HL-60 (cell line): ENCODE data around the gene KCNJ1.

Experiments used
- DNase-seq, 2 experiments: peaks; one replicate each; pipeline ENCODE4 v3.0.0-alpha.2; 2010 to 2020; ENCODE audit warnings: low read depth in 1 of 2, low spot score in 1 of 2
- H3K27ac ChIP-seq: fragments of 250-450 bp; sonication (Bioruptor Pico); replicated peaks from 2 replicates; pipeline ENCODE4 v1.5.1; 2020; ENCODE audit warnings: mild to moderate bottlenecking, moderate library complexity
- H3K27me3 ChIP-seq: fragments of 250-450 bp; sonication (Bioruptor Pico); 2 replicates; pipeline ENCODE4 v1.5.1; 2021; ENCODE audit warnings: mild to moderate bottlenecking, moderate library complexity; ENCODE audit not compliant: insufficient read depth, poor library complexity, severe bottlenecking
- H3K4me3 ChIP-seq: replicated peaks from 2 replicates; pipeline ENCODE4 v1.5.1; 2011; ENCODE audit warnings: mild to moderate bottlenecking, control low read depth, low read length; ENCODE audit not compliant: insufficient read depth
- GABPA ChIP-seq: IDR thresholded peaks from 2 replicates; pipeline ENCODE4 v1.6.1; 2012; ENCODE audit warnings: low read depth
- POLR2AphosphoS5 ChIP-seq: IDR thresholded peaks from 2 replicates; pipeline ENCODE4 v1.6.1; 2012; ENCODE audit warnings: low read depth
- SPI1 ChIP-seq: IDR thresholded peaks from 2 replicates; pipeline ENCODE4 v1.6.1; 2012; ENCODE audit warnings: low read depth, mild to moderate bottlenecking, borderline replicate concordance
- TF ChIP-seq, protein P1 (sequence below): IDR thresholded peaks from 2 replicates; pipeline ENCODE4 v1.6.1; 2012; ENCODE audit warnings: low read depth; ENCODE audit not compliant: insufficient replicate concordance
- TF ChIP-seq, protein P2 (sequence below): IDR thresholded peaks from one replicate; pipeline ENCODE4 v1.5.1; 2011; ENCODE audit warnings: low read length, control low read depth, inconsistent platforms; ENCODE audit not compliant: insufficient read depth

The KCNJ1 gene

DNA sequence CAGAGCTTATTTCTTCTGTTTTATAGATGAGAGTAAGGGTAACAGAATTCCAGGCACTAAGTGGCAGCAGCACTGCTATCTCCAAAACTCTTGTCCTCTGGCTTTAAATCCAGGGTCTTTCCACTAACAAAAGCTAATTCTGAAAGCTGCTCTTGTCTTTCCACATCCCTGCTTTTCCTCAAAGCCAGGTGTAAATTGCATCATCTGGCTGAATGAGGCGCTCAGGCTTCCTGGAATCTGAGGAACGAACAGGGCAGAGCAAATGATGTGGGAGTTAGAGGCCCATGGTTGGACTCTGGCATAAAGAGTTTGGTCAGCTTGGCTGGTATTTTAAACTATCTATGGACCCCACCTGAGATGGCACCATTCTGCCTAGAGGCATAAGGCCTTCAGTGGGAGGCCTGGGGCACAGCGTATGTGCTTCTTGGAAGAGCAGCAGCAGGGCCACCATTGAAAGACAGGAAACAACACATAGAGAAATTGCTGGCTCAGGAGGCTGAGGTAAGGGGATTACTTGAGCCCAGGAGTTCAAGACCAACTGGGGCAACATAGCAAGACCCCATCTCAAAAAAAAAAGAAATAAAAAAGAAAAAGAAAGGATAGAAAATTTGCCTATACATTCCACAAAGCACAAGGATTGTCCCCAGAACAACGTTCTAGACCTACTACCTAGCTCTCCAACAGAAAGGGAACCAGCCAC lies 25.9 kb upstream of the KCNJ1 start:
- TF ChIP-seq, protein P1, sequence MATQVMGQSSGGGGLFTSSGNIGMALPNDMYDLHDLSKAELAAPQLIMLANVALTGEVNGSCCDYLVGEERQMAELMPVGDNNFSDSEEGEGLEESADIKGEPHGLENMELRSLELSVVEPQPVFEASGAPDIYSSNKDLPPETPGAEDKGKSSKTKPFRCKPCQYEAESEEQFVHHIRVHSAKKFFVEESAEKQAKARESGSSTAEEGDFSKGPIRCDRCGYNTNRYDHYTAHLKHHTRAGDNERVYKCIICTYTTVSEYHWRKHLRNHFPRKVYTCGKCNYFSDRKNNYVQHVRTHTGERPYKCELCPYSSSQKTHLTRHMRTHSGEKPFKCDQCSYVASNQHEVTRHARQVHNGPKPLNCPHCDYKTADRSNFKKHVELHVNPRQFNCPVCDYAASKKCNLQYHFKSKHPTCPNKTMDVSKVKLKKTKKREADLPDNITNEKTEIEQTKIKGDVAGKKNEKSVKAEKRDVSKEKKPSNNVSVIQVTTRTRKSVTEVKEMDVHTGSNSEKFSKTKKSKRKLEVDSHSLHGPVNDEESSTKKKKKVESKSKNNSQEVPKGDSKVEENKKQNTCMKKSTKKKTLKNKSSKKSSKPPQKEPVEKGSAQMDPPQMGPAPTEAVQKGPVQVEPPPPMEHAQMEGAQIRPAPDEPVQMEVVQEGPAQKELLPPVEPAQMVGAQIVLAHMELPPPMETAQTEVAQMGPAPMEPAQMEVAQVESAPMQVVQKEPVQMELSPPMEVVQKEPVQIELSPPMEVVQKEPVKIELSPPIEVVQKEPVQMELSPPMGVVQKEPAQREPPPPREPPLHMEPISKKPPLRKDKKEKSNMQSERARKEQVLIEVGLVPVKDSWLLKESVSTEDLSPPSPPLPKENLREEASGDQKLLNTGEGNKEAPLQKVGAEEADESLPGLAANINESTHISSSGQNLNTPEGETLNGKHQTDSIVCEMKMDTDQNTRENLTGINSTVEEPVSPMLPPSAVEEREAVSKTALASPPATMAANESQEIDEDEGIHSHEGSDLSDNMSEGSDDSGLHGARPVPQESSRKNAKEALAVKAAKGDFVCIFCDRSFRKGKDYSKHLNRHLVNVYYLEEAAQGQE: no peak
- TF ChIP-seq SPI1 (no peak), GABPA (no peak), POLR2AphosphoS5 (no peak)
- TF ChIP-seq, protein P2, sequence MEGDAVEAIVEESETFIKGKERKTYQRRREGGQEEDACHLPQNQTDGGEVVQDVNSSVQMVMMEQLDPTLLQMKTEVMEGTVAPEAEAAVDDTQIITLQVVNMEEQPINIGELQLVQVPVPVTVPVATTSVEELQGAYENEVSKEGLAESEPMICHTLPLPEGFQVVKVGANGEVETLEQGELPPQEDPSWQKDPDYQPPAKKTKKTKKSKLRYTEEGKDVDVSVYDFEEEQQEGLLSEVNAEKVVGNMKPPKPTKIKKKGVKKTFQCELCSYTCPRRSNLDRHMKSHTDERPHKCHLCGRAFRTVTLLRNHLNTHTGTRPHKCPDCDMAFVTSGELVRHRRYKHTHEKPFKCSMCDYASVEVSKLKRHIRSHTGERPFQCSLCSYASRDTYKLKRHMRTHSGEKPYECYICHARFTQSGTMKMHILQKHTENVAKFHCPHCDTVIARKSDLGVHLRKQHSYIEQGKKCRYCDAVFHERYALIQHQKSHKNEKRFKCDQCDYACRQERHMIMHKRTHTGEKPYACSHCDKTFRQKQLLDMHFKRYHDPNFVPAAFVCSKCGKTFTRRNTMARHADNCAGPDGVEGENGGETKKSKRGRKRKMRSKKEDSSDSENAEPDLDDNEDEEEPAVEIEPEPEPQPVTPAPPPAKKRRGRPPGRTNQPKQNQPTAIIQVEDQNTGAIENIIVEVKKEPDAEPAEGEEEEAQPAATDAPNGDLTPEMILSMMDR: no peak
- H3K4me3 ChIP-seq: no peak overlapping the region
- DNase-seq: no peak
- peaks cover 49% of the 10 kb centered on the region for H3K27me3 ChIP-seq
- H3K27ac ChIP-seq: no peak overlapping the region

DNA sequence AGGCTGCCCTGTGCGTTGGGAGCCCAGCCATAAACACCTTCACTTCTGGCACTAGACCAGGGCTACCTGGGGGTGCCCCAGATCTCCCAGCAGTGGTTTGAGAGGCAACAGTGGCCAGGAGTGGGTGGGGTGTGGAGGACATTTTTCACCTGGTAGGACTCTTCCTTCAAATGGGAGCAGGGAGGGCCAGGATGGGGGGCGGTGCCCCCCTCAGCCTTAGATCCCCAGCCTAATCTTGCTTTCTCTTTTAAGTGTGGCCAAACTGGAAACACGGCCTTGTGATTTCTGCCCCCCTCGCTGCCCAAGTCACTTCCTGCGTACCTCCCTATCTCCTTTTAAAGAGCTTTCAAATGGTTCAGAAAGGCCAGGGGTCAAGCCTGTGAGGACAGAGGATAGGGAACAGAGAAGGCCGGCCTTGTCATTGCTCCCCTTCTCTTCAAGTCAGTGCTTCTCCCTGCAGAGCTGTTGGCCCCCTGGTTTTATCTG lies 24.9 kb upstream of the KCNJ1 start:
- H3K27me3 ChIP-seq: peaks cover 51% of the 10 kb centered on the region
- DNase-seq: no peak
- H3K27ac ChIP-seq: no peak overlapping the region
- TF ChIP-seq GABPA (no peak), POLR2AphosphoS5 (no peak), SPI1 (no peak)
- TF ChIP-seq, protein P1: no peak
- TF ChIP-seq, protein P2: no peak
- no peak overlapping the region for H3K4me3 ChIP-seq

DNA sequence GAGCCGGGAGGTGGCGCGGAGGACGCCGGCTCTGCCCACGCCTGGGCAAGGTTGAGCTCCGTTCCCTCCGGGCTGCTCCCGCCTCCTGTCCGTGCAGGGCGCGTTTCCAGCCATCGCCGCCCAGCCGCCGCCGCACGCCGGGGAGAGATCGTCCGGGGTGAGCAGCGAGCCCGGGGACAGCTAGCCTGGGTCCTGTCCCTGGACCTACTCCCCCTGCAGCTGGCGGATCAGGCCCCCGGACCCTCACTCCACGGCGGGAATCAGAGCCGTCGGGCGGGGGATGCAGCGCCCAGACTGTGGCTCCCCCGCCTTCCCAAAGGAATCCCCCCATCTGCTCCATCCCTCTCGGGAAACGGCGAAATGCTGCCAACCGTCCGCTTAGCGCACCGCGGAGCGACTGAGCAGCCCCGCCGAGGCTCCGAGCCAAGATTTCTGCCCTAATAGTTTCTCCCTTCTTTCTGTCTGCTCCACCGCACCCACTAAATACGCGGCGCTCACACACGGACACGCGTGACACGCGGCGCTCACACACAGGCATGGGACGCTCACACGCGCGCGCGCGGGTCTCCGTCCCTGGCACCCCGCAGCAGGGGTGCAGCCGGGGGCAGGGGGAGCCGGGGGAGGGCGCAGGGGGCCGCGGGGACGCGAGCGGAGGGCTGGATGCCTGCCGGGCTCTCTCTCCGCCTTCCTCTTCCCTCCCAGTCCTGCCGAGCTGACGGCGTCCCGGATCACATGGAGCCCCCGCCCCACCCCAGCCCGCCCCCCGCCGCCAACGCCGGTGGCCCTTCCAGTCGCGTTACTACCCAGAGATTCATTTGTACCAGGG lies 23.7 kb upstream of the KCNJ1 start, which contains the start of gene KCNJ5:
Gene KCNJ5 (plus strand): TSS at position 814 of the 826 bp plus-strand sequence. CDS start 19,918 bp downstream, outside the sequence.
- TF ChIP-seq, protein P1: no peak
- no peak for TF ChIP-seq SPI1
- TF ChIP-seq, protein P2: no peak
- no peak for TF ChIP-seq POLR2AphosphoS5
- TF ChIP-seq GABPA: no peak
- DNase-seq: no peak
- Histone ChIP-seq H3K27ac (no peak within 1 kb of the TSS), H3K27me3 (peaks cover 53% of the 10 kb centered on the region), H3K4me3 (no peak within 1 kb of the TSS)
